ENCODE measurements around the gene FAM9A. TPM values are rescaled to one million over a fixed set of nuclear protein-coding genes. Genes with fewer than 3 reads are reported as not detected.

Gene FAM9A
- total and polyA plus RNA-seq, 2 of the 13 experiments (the other 11 are each of a cell fraction or from before 2014, with no cell fraction given): not detected

GRCh38 chrX:8808661-8809060 lies 7.5 kb upstream of the FAM9A start:
- H2AFZ ChIP-seq (ENCODE audit: low read length): no peak overlapping the region
- intact Hi-C loops (cut with micrococcal nuclease; ENCODE audit: unreplicated experiment): no loop called here
- no peaks in the 10 kb centered on the region for H3K27me3 ChIP-seq (ENCODE audit: control insufficient read depth in 1 of 2, insufficient read depth in 2 of 2, low read length in 2 of 2)
- no TSS peak for BruUV-seq (replicated peaks)
- no peaks in the 10 kb centered on the region for H3K9me3 ChIP-seq (ENCODE audit: low read length)
- no peak for TF ChIP-seq CREBL2 (CRISPR knock-in tag; IDR thresholded peaks at IDR 0.05; ENCODE audit: borderline replicate concordance)
- no peak for TF ChIP-seq PITX1 (CRISPR knock-in tag; IDR thresholded peaks at IDR 0.05)
- TF ChIP-seq NFAT5 (CRISPR knock-in tag; IDR thresholded peaks at IDR 0.05): no peak
- TF ChIP-seq ZNF766 (CRISPR knock-in tag; IDR thresholded peaks at IDR 0.05; ENCODE audit: borderline replicate concordance): no peak
- no peak for TF ChIP-seq NCOA1 (CRISPR knock-in tag; IDR thresholded peaks at IDR 0.05)
- no peak for TF ChIP-seq ZNF282 (IDR thresholded peaks at IDR 0.05; ENCODE audit: partially characterized antibody)
- no peak for TF ChIP-seq POLR2AphosphoS2 (IDR thresholded peaks at IDR 0.05; ENCODE audit: low read depth, low read length)
- TF ChIP-seq ZBTB26 (CRISPR knock-in tag; IDR thresholded peaks at IDR 0.05; ENCODE audit: borderline replicate concordance): no peak
- no peak for TF ChIP-seq ZBTB3 (CRISPR knock-in tag; IDR thresholded peaks at IDR 0.05; ENCODE audit: borderline replicate concordance, low read depth)
- no peak for TF ChIP-seq ZNF264 (CRISPR knock-in tag; IDR thresholded peaks at IDR 0.05)
- TF ChIP-seq SSRP1 (CRISPR knock-in tag; IDR thresholded peaks at IDR 0.05): no peak
- TF ChIP-seq IKZF4 (CRISPR knock-in tag; IDR thresholded peaks at IDR 0.05; ENCODE audit: borderline replicate concordance, low read depth, not compliant biosample characterization): no peak
- TF ChIP-seq HDAC1 (CRISPR knock-in tag; IDR thresholded peaks at IDR 0.05): no peak
- TF ChIP-seq ZNF3 (CRISPR knock-in tag; IDR thresholded peaks at IDR 0.05): no peak
- TF ChIP-seq GLMP (CRISPR knock-in tag; IDR thresholded peaks at IDR 0.05; ENCODE audit: borderline replicate concordance): no peak
- no peak for TF ChIP-seq ZNF160 (CRISPR knock-in tag; IDR thresholded peaks at IDR 0.05)
- no peak for TF ChIP-seq NONO (IDR thresholded peaks at IDR 0.05)
- TF ChIP-seq NONO (CRISPR knock-in tag; conservative IDR thresholded peaks at IDR 0.05): no peak
- no peak for TF ChIP-seq ZNF253 (CRISPR knock-in tag; IDR thresholded peaks at IDR 0.05; ENCODE audit: borderline replicate concordance)
- TF ChIP-seq ZNF12 (CRISPR knock-in tag; IDR thresholded peaks at IDR 0.05): no peak
- TF ChIP-seq ZNF773 (CRISPR knock-in tag; IDR thresholded peaks at IDR 0.05; ENCODE audit: borderline replicate concordance): no peak
- no peak overlapping the region for H3K4me2 ChIP-seq (ENCODE audit: low read depth, low read length)
- no peak overlapping the region for H3K4me3 ChIP-seq (replicated peaks in 1 of 3; ENCODE audit: insufficient read depth in 1 of 3, low read depth in 2 of 3, low read length in 3 of 3)
- ChIA-PET POLR2A (no interaction called here), CTCF (ENCODE audit: low intra/inter-chr PET ratio, low total read pairs) (no interaction called here)
- FAIRE-seq (no peak), ATAC-seq (no peak), DNase-seq (ENCODE audit: low spot score) (no peak)
- no peaks in the 10 kb centered on the region for H4K20me1 ChIP-seq (ENCODE audit: insufficient read depth, low read length)
- no peaks in the 10 kb centered on the region for H3K4me1 ChIP-seq (ENCODE audit: insufficient read depth, low read length)
- H3K79me2 ChIP-seq (ENCODE audit: insufficient read depth, low read length): no peaks in the 10 kb centered on the region
- H3K36me3 ChIP-seq (replicated peaks in 1 of 2; ENCODE audit: control insufficient read depth in 1 of 2, insufficient read depth in 2 of 2, low read length in 2 of 2): no peaks in the 10 kb centered on the region
- in situ Hi-C loops (cut with HindIII; ENCODE audit: extremely low pct_ligation_motif_present, low pct_unique_long_range_greater_than_20kb): no loop called here
- no peak overlapping the region for H3K9ac ChIP-seq (ENCODE audit: insufficient read depth, low read depth, low read length)
- no peak overlapping the region for H3K27ac ChIP-seq (ENCODE audit: extremely low read length, insufficient read depth, low read length)

Data from HepG2 (cell line).